Measurements from ENCODE around the gene INPP5J.
"Not testable (repeated sequence)": the region's sequence is repeated elsewhere in the genome, so short reads cannot be mapped to it uniquely, and the experiment has no call there.

- not testable (repeated sequence) for TF ChIP-seq KLF6 (CRISPR knock-in tag; IDR thresholded peaks at IDR 0.05); MED13 (CRISPR knock-in tag; IDR thresholded peaks at IDR 0.05); PATZ1 (CRISPR knock-in tag; IDR thresholded peaks at IDR 0.05); SKI (IDR thresholded peaks at IDR 0.05; ENCODE audit: partially characterized antibody); NR2F1 (CRISPR knock-in tag; IDR thresholded peaks at IDR 0.05); RERE (CRISPR knock-in tag; IDR thresholded peaks at IDR 0.05; ENCODE audit: low read depth); SKIL (CRISPR knock-in tag; IDR thresholded peaks at IDR 0.05; ENCODE audit: borderline replicate concordance); ZNF362 (CRISPR knock-in tag; IDR thresholded peaks at IDR 0.05; ENCODE audit: borderline replicate concordance); EZH2 (conservative IDR thresholded peaks at IDR 0.05; ENCODE audit: low read depth, low read length); SOX6 (IDR thresholded peaks at IDR 0.05); SOX6 (CRISPR knock-in tag; IDR thresholded peaks at IDR 0.05); ZNF251 (CRISPR knock-in tag; IDR thresholded peaks at IDR 0.05); POLR2A (IDR thresholded peaks at IDR 0.05; ENCODE audit: insufficient read depth in 1 of 2, low read depth in 2 of 2, low read length in 2 of 2)
Measured at GRCh38 chr22:31073545-31074145, 49.1 kb upstream of the INPP5J start.
